Motor neuron (in vitro differentiated cells): ENCODE measurements around the gene GALNT8. TPM values are rescaled to one million over a fixed set of nuclear protein-coding genes. Genes with fewer than 3 reads are reported as not detected.

ENCODE experiments used
- ATAC-seq, 8 experiments: fragments of 200-7000 bp; cut with Tn5 transposase; replicated peaks in 6 of 8; 2 replicates each; pipeline ENCODE4 v1.8.0; 2021; ENCODE audit warnings: mild to moderate bottlenecking in 8 of 8, moderate library complexity in 8 of 8
- H3K27ac ChIP-seq, 2 donors: fragments of 250-450 bp; sonication (Bioruptor Pico); 2 replicates each; pipeline ENCODE4 v1.9.0; 2021; ENCODE audit warnings: antibody characterized with exemption in 2 of 2, mild to moderate bottlenecking in 2 of 2, moderate library complexity in 1 of 2
- H3K4me1 ChIP-seq, 2 donors: fragments of 250-450 bp; sonication (Bioruptor Pico); replicated peaks in 1 of 2; 2 replicates each; pipeline ENCODE4 v1.6.1; 2021; ENCODE audit warnings: antibody characterized with exemption in 2 of 2, mild to moderate bottlenecking in 2 of 2, moderate library complexity in 1 of 2
- H3K4me3 ChIP-seq, 5 donors: fragments of 250-450 bp; sonication (Bioruptor Pico); 2 replicates each; pipeline ENCODE4 v1.9.0; 2021; ENCODE audit warnings: antibody characterized with exemption in 5 of 5, mild to moderate bottlenecking in 5 of 5, moderate library complexity in 4 of 5
- WGBS, 10 experiments: fragments of 450-650 bp; shearing (Covaris generic); methylation state at CpG; one replicate each; pipeline ENCODE4 v1.0.0; 2022; 5-methylcytosine and 5-hydroxymethylcytosine counted together
- in situ Hi-C, 9 experiments: fragments of 400-800 bp; cut with MboI; loops; one replicate each; pipeline ENCODE4 v1.15.0; 2021; ENCODE audit warnings: low sequenced_read_pairs in 9 of 9, low pct_unique_long_range_greater_than_20kb in 2 of 9; ENCODE audit not compliant: unreplicated experiment in 9 of 9
- total RNA-seq, 8 experiments: library from RNA; unstranded; fragments of 300-600 nt; gene quantifications; 2 replicates each; pipeline versions ENCODE4 v1.2.3 to v1.2.4, GENCODE V29; 2022

Gene GALNT8
- total RNA-seq, 8 experiments from 2014 or later: 0.09 to 18.9 (median 10.4) TPM

DNA sequence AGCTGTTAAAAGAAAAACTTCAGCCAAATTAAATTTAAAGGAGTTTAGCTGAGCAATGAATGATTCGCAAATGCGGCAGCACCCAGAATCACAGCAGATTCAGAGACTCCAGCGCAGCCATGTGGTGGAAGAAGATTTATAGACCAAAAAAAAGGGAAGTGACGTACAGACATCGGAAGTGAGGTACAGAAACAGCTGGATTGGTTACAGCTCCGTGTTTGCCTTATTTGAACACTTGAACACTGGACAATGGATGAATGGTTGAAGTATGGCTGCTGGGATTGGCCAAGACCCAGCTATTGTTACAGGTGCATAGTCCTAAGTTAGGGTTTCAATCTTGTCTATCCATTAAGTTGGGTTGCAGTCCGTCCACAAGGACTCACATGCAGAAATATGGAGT lies 42.6 kb downstream of the GALNT8 start:
- H3K27ac ChIP-seq: no peak overlapping the region
- no peaks in the 10 kb centered on the region for H3K4me1 ChIP-seq
- in situ Hi-C loops: loop anchor here in 2 of 9 experiments (25.0 kb wide), 1 partner anchor 200 kb away; the partner anchor contains the start of gene DYRK4 (in 2 of the 2)
- no peak for ATAC-seq
- no peak overlapping the region for H3K4me3 ChIP-seq
- 33 to 98% (median 83%) methylated on average over 1 to 7 of the region's 7 CpGs; no CpG with 5 or more reads in 1 of the 10 experiments for WGBS, 10 experiments

DNA sequence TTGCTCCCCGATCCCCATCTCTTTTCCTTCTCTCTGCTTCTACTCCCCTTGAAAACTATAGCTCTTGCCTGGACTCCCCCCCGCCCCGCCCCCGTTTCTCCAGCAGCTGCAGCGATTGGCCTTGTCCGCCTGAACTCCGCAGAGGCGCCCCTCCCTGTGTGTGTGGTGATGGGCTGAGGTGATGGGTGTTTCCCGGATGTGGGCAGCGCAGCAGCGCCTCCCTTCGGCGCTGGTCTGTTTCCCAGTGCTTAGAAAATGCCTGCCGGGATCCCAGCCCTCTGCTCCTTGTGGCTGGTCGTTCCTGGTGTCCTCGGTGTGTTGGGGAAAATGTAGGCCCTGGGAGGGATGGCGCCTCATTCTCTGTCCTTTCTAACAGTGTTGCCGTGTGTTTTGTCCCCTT lies 43.3 kb downstream of the GALNT8 start:
- in situ Hi-C loops: loop anchor here in 2 of 9 experiments (25.0 kb wide), 1 partner anchor 201 kb away; the partner anchor contains the start of gene DYRK4 (in 2 of the 2)
- Histone ChIP-seq H3K27ac (no peak overlapping the region), H3K4me1 (no peaks in the 10 kb centered on the region), H3K4me3 (no peak overlapping the region)
- ATAC-seq: peak in 3 of 8 experiments; percentile 31 to 79 (median 70)
- 0 to 100% (median 60%) methylated on average over 1 to 3 of the region's 18 CpGs; no CpG with 5 or more reads in 5 of the 10 experiments for WGBS, 10 experiments

- Histone ChIP-seq H3K4me3 (no peak overlapping the region), H3K27ac (no peak overlapping the region), H3K4me1 (no peaks in the 10 kb centered on the region)
- ATAC-seq: peak in 2 of 8 experiments; percentile 22 to 24
- in situ Hi-C loops: loop anchor here in 2 of 9 experiments (25.0 kb wide), 1 partner anchor 204 kb away; the partner anchor contains the start of gene DYRK4 (in 2 of the 2)
- 18 to 100% (median 92%) methylated on average over 2 to 6 of the region's 6 CpGs; no CpG with 5 or more reads in 4 of the 10 experiments for WGBS, 10 experiments
Measured at GRCh38 chr12:4766445-4766844, 46.2 kb downstream of the GALNT8 start.

DNA sequence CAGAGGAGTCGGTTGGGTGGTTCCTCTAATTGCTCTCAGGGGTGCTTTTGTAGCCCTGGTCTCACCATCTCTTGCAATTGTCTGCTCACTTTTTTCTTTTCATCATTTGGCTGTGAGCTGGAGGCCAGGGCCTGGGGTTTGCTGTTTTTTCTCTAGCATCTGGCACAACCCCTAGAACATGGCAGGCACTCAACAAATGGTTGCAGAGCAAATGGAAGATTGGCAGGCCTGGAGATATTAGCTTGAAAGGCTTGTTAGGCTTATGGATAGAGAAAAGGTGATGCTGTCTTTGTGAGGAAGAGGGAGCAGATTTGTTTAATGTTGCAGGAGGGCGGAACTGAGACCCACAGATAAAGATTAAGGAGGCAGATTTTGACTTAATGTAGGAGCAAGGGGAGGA lies 47.0 kb downstream of the GALNT8 start:
- 40 to 94% (median 86%) methylated on average over 1 to 2 of the region's 2 CpGs; no CpG with 5 or more reads in 3 of the 10 experiments for WGBS, 10 experiments
- Histone ChIP-seq H3K27ac (no peak overlapping the region), H3K4me1 (no peaks in the 10 kb centered on the region), H3K4me3 (no peak overlapping the region)
- ATAC-seq: no peak
- in situ Hi-C loops: loop anchor here in 2 of 9 experiments (25.0 kb wide), 1 partner anchor 205 kb away; the partner anchor contains the start of gene DYRK4 (in 2 of the 2)

- in situ Hi-C loops: loop anchor here in 2 of 9 experiments (25.0 kb wide), 1 partner anchor 206 kb away; the partner anchor contains the start of gene DYRK4 (in 2 of the 2)
Measured at GRCh38 chr12:4768341-4768740, 48.1 kb downstream of the GALNT8 start.

GRCh38 chr12:4769073-4769472 lies 48.9 kb downstream of the GALNT8 start:
- H3K27ac ChIP-seq: no peak overlapping the region
- ATAC-seq: no peak
- in situ Hi-C loops: loop anchor here in 2 of 9 experiments (25.0 kb wide), 1 partner anchor 207 kb away; the partner anchor contains the start of gene DYRK4 (in 2 of the 2)
- H3K4me3 ChIP-seq: no peak overlapping the region
- H3K4me1 ChIP-seq: no peaks in the 10 kb centered on the region
- WGBS, 10 experiments: 40 to 94% (median 80%) methylated on average over 2 to 5 of the region's 5 CpGs; no CpG with 5 or more reads in 3 of the 10 experiments

More at GRCh38 chr12:4768341-4768740, 48.1 kb downstream of the GALNT8 start:
- no peak for ATAC-seq
- Histone ChIP-seq H3K4me1 (no peaks in the 10 kb centered on the region), H3K4me3 (no peak overlapping the region), H3K27ac (no peak overlapping the region)
- WGBS, 10 experiments: 0 to 100% (median 90%) methylated on average over 1 to 2 of the region's 2 CpGs

GRCh38 chr12:4771172-4771959 lies 51.2 kb downstream of the GALNT8 start:
- in situ Hi-C loops: loop anchor here in 2 of 9 experiments (25.0 kb wide), 1 partner anchor 209 kb away; the partner anchor contains the start of gene DYRK4 (in 2 of the 2)
- Histone ChIP-seq H3K4me1 (no peaks in the 10 kb centered on the region), H3K4me3 (no peak overlapping the region), H3K27ac (no peak overlapping the region)
- ATAC-seq: no peak
- 21 to 100% (median 85%) methylated on average over 1 to 6 of the region's 7 CpGs; no CpG with 5 or more reads in 2 of the 10 experiments for WGBS, 10 experiments

DNA sequence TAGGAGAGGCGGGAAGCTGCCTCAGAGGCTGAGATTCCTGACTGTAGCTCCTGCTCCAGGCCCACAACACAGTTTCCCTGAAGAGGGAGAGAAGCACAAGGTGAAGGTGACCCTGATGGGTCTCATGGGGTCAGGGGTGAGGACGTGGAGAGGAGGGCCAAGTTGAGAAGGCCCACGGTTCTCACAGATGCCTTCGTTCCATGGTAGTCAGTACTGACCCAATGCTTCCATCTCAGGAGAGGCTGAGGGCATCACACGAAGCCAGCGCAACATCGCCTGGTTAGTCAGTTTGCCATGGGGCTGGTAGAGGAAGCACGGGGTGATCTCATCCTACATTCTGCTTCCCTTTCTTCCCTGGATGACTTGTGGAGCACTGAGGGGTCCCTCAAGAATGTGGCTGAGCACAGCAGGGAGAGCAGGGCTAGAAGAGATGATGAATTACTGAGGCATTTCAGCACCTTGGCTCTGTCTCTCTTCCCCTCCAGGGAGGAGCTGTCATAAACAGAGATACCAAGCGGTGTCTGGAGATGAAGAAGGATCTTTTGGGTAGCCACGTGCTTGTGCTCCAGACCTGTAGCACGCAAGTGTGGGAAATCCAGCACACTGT lies 51.9 kb downstream of the GALNT8 start:
- Histone ChIP-seq H3K27ac (no peak overlapping the region), H3K4me1 (no peaks in the 10 kb centered on the region), H3K4me3 (no peak overlapping the region)
- in situ Hi-C loops: loop anchor here in 2 of 9 experiments (25.0 kb wide), 1 partner anchor 210 kb away; the partner anchor contains the start of gene DYRK4 (in 2 of the 2)
- no peak for ATAC-seq
- WGBS, 10 experiments: 20 to 100% (median 90%) methylated on average over 1 to 7 of the region's 11 CpGs; no CpG with 5 or more reads in 3 of the 10 experiments

DNA sequence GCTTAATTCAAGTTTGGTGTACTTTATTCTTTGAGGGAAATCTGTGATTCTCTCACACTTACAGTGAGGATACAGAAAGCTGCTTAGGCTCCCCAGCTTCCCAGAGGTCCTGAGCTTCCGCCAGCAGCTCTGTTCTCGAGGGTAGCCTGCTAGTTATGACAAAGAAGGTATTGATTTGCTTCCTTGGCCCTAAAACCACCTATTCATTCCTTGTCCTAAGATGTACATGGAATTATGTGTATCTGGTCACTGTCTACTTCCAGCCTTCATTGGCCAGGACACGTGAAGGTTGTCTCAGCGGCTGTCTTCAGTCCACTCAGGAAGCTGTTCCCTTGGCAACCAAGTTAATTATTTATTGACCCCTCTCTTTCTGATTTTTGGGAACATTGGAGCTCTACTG lies 55.7 kb downstream of the GALNT8 start:
- in situ Hi-C loops: no loop called here
- H3K4me3 ChIP-seq: no peak overlapping the region
- no peak for ATAC-seq
- H3K27ac ChIP-seq: no peak overlapping the region
- 25 to 100% (median 66%) methylated on average over 1 to 4 of the region's 4 CpGs; no CpG with 5 or more reads in 3 of the 10 experiments for WGBS, 10 experiments
- no peaks in the 10 kb centered on the region for H3K4me1 ChIP-seq

DNA sequence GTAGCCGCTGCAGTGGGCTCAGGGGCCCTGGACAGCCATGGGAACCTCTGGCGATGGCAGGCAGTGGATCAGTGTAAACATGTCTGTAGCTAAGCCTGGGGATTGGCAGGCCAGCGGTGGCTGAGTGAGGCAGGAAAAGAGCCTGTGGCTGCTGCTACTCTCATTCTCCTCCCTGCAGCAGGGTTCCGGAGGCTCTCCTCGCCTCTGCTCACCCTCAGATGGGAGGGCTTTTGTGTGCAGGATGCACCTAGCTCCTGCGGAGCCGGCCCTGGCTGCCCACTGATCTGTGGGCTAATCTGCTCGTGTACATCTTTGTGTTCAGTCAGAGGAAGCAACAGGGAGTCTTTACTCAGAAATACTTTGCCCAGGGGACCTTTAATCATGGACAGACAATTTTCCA lies 59.5 kb downstream of the GALNT8 start:
- WGBS, 10 experiments: 19 to 100% (median 71%) methylated on average over 1 to 5 of the region's 8 CpGs; no CpG with 5 or more reads in 4 of the 10 experiments
- H3K4me3 ChIP-seq: no peak overlapping the region
- H3K27ac ChIP-seq: no peak overlapping the region
- in situ Hi-C loops: no loop called here
- ATAC-seq: peak in 1 of 8 experiments; percentile 56
- H3K4me1 ChIP-seq: no peaks in the 10 kb centered on the region

GRCh38 chr12:4780641-4781611 lies 60.7 kb downstream of the GALNT8 start:
- in situ Hi-C loops: no loop called here
- peak in 1 of 8 experiments; percentile 76 for ATAC-seq
- Histone ChIP-seq H3K4me3 (no peak overlapping the region), H3K4me1 (no peaks in the 10 kb centered on the region), H3K27ac (no peak overlapping the region)
- WGBS, 10 experiments: 15 to 96% (median 79%) methylated on average over 2 to 6 of the region's 9 CpGs; no CpG with 5 or more reads in 1 of the 10 experiments
